ENCODE data around the gene INSIG1.

INSIG1 gene

GRCh38 chr7:155352753-155353115 lies 55.1 kb downstream of the INSIG1 start:
- no peak for DNase-seq

DNA sequence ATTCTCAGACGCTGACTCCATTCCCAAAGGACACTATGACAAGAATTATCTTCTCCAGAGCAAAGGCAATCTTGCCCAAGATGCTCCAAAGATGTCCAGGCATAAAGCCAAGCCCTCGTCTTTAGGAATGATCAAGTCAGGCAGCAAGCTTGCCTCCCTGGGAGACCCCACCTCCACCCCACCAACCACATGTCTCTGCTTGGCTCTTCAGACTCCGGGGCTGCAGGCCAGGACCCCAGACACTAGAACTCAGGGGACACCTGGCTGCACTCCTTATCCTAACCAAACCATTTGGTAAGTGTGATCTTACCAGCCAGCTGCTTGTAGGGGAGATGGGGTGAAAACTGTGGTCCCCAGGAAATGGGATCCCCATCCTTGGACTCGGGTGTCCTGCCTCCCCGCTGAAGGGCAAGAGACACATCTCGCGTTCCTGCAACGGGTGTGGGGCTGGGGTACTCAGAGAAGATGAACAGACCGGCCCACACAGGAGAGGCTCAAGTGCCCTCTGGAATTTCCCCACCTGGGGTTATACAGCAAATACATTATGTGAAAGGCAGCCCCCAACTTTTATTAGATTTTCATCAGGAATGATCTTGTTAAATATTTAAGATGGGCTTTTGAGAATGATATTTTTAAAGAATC lies 55.7 kb downstream of the INSIG1 start:
- no peak for DNase-seq

DNA sequence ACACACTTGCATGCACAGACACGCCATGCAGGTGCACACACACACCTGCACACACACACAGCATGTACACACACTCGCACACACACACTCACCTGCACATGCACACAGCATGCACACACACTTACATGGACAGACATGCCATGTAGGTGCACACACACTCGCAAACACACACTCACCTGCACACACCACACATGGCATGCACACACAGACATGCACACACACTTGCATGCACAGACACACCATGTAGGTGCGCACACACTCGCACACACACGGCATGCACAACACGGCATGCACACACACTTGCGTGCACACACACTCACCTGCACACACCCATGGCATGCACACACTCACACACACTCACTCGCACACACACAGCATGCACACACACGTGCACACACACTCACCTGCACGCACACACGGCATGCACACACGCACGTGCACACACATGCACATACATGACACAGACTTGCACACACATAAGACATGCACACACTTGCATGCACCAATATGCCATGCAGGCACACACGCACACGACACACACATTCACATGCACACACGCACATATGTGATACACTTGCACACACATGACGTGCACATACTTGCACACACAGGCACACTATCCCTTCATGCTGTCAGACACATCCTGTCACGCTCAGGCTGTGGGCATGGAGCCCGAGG lies 56.8 kb downstream of the INSIG1 start:
- no peak for DNase-seq

DNA sequence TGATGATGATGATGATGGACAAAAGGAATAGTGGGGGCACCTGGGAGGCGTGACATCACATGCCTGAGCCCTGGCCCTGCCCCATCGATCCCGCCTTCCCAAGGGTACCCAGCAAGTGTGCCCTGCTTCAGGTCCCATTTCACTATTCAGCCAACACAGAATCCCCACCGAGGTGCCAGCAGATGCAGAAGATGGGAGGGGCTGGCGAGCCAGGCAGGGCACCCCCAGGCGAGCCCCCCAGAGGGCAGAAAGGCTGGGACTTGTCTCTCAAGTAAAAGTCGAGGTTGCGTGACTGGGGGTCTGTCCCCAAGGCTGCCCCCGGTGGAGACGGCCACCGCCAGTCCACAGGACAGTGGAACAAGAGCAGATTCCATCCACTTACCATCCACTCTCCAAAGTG lies 57.5 kb downstream of the INSIG1 start:
- no peak for DNase-seq

DNA sequence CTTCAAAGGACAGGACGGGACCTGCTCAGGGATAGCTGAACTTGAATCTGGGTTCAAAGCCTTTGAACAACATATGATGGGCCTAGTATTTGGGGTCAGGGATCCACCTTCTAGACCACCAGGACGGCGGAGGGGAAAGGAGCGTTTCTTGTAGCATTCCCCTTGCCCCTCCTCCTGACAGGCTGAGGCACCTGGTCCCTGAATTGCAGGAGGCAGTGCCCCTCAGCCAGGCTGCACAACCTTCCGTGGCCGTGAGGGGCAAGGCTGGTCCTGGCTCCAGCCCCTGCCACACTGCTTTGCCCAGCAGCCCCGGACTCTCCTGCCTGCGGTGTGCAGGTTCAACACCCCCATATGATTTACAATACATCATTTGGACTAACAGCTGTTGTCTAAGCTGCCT lies 58.1 kb downstream of the INSIG1 start:
- no peak for DNase-seq

DNA sequence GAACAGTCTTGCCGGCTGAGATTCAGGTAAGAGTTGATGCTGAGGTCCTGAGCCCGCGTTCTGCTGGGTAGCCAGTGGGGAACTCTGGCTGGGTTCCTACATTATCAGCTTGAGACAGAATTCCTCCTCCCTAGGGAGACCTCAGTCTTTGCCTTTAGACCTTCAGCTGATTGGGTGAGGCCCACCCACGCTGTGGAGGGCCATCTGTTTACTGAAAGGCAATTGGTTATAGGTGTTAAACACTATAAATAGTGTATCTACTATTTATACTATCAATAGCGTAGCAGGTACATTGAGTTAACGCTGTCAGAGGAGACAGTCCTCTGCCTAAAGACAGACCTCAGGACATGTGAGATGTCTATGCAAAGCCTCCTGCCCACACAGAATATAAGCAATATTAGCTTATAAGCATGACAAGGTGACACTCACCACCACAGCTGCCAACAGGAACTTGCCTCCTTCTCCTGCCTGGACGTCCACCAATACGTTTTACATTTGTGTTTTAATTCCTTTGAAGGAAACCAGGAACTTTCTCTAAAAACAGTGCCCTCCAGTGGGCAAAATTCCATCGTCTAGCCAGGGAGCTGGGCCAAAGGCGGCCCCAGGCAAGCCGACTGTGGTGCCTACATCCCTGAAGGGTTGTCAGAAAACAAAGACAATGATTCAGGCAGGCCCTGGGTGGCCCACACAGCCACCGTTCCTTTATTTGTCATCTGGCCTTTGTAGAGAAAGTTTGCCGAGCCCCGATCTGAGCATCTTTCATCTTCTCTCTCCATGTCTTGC lies 58.8 kb downstream of the INSIG1 start:
- no peak for DNase-seq

- DNase-seq, result no peak
These were observed 59.9 kb downstream of the INSIG1 start for GRCh38 chr7:155357573-155358041.

DNA sequence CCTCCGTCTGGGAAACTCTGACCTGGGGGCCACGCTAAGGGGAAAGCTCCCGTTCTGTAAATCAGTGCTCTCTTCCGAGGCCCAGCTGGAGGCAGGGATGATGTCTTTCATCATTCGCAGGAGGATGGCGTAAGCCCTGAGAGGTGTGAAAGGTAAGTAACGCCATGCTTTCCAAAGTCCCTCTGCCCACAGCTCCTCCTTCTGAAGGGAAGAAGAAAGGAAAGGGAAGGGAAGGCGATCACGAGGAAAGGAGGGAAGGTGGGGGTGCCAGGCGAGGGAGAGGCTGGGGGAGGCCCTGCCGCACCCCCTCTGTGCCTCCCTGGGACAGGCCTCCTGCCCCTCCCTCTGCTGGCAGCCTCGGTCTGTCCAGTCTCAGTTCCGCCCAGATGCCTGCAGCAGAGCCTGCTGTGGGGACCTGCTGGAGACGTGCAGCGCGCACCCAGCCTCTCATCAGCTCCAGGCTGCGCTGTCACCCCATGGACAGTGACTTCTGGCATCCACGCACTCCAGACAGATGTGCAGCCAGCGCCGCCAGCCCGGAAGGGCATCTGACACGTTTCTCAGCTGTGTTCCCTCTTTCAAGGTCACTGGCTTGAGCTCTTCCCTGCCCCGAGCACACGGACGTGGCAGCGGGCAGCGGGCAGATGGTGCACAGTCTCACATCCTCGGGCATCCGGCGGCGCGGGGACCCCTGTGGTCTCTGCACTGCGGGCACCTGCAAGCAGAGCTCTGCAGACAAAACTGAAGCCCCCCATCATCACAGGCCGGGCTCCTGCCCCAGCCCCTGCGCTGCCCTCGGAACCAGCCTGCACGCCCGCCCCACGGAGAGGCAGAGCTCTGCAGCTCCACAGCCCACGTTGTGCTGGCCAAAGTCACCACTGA lies 60.6 kb downstream of the INSIG1 start:
- DNase-seq, result no peak

DNA sequence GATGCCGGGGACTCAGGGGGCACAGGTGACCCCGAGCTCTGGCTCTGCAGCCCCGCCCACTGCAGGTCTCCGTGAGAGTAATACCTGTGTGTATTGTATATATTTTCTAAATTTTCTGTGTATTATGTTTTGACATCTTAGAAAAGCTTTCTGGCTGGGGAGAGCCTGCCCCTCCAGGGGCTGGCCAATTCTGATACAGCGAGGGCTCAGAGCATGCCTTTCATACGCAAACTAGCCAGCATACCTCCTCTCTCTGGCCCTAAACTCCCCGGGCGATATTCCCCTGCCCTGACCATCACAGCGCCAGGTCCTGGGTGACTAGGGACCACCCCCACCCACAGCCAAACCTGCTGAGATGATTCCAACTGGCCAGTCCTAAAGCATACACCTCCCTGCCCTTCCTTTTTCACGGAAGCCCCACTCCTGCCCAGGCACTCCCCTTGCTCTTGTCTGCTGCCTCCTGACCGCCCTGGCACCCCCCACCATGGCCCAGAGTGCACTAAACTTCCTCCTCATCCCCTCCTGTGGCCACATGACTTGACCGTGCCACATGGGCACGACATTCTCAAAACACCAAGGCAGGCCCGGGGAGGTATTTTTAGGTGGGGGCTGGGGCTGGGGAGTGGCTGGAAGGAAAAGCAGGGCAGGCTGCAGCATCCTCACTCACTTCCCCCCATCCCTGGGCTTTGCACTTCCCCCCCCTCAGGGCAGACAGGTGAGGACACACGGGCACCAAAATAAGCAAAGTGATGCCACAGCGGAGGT lies 61.5 kb downstream of the INSIG1 start:
- DNase-seq, result no peak
